Activated T-cell treated with anti-CD3 and anti-CD28 coated beads for 48 hours (primary cell): ENCODE measurements around the gene AUH.
"Not testable (repeated sequence)": the region's sequence is repeated elsewhere in the genome, so short reads cannot be mapped to it uniquely, and the experiment has no call there.

Experiments
- DNase-seq: peaks from one replicate; pipeline ENCODE4 v3.0.0-alpha.2; 2020; ENCODE audit warnings: low read depth

Gene AUH

GRCh38 chr9:91378695-91379127 is 17.0 kb upstream of the AUH start:
- no peak for DNase-seq

DNA sequence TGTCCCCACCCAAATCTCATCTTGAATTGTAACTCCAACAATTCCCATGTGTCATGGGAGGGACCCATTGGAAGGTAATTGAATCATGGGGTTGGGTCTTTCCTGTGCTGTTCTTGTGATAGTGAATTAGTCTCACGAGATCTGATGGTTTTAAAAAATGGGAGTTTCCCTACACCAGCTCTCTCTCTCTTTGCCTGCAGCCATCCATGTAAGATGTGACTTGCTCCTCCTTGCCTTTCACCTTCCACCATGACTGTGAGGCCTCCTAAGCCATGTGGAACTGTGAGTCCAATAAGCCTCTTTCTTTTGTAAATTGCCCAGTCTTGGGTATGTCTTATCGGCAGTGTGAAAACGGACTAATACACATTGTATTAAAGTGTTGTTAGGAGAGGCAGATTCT is 16.3 kb upstream of the AUH start:
- DNase-seq: not testable (repeated sequence)

GRCh38 chr9:91376239-91376638 is 14.5 kb upstream of the AUH start:
- DNase-seq: no peak

DNA sequence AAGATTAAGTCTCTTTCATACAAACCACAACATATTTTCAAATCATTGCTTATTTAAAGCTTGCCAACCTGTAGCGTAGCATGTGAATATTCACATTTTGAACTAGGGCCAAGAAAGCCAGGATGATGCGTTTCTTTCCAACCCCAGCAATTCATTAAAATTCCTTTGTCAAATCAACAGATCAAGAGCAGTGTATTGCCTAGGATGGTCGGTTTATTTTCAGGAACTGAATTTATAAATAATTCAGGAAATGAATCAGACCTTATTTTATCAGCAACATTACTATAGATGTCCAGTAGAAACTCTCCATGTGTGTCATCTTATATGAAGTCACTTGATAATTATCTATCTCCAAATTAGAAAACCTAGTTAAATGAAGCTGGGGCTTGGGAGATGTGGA is 13.2 kb upstream of the AUH start:
- DNase-seq: no peak

DNA sequence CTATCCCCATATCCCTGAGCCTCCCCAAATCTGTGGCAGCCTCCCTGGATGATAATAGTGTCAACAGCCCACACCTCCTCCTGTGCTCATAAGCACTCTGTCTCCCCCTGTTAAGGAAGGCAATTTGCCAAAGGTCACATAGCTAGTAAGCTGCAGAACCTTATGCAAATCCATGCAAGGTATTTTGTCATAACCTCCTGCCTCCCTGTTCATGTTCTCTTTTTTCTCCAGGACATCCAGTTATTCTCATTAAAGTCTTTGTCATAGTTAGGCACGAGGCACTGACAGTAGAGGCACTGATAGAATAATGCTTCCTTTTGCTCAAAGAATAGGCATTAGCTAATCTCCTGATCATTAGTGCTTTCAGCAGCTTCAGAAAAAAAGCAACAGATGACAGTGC is 10.2 kb upstream of the AUH start:
- DNase-seq: no peak

DNA sequence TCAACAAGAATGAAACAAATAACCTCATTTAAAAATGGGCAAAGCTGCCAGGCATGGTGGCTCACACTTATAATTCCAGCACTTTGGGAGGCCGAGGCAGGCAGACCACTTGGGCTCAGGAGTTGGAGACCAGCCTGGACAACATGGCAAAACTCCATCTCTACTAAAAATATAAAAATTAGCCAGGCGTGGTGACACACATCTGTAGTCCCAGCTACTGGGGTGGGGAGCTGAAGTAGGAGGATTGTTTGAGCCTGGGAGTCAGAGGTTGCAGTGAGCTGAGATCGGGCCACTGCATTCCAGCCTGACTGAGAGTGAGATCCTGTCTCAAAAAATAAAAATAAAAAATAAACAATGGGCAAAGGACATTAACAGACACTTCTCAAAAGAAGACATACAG is 8.3 kb upstream of the AUH start:
- not testable (repeated sequence) for DNase-seq

DNA sequence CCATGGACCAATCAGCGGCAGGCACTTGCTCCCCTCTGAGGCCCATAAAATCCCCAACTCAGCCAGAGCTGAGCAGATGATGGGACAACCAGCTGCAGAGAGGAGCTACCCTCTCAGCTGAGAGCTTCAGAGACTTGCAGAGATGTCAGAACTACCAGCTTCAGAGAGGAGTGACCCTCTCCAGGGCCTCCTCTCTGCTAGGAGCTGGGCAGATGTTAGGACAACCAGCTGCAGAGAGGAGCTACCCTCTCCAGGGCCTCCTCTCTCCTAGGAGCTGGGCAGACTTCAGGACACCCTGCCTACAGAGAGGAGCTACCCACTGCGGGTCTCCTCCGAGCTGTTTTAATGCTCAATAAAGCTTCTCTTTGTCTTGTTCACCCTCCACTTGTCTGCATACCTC is 3.0 kb upstream of the AUH start:
- no peak for DNase-seq

GRCh38 chr9:91364005-91364404 is 2.3 kb upstream of the AUH start:
- no peak for DNase-seq

DNA sequence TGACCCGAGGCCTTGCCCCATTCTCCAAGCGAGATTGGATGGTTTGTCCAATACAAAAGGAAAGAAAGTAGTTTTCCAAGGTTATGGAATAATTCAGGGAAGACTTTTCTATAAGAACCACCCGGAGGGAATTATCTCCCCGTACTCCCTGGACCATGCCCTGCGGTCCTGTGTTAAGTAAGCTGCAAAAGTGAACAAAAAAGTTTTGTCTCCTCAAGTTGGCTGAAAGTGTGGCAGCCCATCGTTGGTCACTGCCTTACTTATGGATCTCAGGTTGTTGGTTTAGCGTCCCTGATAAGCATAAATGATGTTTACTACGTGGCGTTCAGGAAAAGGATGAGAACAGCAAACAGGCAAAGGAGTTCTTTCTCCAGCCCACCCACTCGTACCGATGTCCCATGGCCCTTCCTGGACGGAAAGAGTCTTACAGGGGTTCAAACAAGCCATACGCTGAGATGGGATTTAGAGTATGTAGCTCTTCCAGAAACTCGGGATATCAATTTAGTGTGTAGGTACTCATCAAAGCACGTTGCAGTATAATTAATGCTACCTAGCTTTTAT is 413 bp upstream of the AUH start:
- DNase-seq: no peak

DNA sequence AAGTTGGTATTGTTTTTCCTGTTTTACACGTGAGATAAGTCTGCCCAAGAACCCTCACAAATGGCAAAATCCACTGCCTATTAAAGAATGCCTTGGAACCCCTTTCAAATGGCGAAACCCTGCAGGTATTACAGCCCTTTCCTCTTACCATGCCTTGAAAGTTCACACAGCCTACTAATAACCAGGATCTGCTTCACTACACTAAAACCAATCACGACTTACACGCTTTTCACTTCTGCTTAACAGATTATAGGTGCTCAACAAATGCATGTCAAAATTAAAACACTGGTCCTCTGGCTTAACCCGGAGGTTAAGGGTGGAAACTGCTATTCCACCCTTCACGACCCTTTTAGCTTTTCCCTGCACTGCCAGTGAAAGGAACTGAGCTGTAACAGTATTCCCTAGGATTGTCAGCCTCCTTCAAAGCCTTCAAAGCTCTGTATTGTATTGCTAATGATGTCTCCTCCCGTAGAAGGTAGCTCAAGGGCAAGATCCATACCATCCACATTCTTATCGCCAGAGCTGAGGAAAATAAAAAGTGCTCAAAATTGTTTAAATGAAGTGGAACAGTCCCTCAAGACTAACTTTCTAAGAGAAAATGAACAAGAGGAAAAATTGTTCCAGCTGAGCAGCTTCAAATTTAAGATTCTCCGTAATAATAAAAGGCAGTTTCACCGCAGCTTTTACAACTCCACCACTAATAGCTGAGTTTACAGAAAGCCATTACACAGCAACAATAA is 997 bp downstream of the AUH start:
- DNase-seq: no peak

GRCh38 chr9:91359734-91360470 is 1.8 kb downstream of the AUH start:
- DNase-seq: no peak

GRCh38 chr9:91359083-91359482 is 2.6 kb downstream of the AUH start:
- DNase-seq: no peak

DNA sequence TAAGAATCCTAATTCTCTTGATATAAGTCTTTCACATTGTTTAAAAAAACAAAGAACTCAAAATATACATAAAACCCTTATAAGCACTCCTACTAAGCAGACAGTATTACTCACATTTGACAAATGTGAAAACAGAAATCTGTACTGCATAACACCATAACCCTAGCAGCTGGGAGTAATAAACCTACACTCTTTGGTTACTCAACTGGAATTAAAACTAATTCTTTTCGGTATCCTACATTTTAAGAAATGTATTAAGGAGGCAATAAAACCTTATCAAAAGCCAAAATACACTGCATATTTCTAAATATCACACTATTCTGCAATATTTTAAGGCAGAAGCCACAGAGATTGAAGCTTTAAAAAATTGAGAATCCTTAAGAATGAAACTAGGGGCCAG is 6.8 kb downstream of the AUH start:
- DNase-seq: no peak

- DNase-seq: no peak
These were observed 12.6 kb downstream of the AUH start for GRCh38 chr9:91349115-91349555.

- DNase-seq: no peak
These were observed 13.4 kb downstream of the AUH start for GRCh38 chr9:91348191-91348807.

GRCh38 chr9:91347377-91347776 is 14.3 kb downstream of the AUH start:
- no peak for DNase-seq

- DNase-seq: no peak
These were observed 15.1 kb downstream of the AUH start for GRCh38 chr9:91346644-91347043.

DNA sequence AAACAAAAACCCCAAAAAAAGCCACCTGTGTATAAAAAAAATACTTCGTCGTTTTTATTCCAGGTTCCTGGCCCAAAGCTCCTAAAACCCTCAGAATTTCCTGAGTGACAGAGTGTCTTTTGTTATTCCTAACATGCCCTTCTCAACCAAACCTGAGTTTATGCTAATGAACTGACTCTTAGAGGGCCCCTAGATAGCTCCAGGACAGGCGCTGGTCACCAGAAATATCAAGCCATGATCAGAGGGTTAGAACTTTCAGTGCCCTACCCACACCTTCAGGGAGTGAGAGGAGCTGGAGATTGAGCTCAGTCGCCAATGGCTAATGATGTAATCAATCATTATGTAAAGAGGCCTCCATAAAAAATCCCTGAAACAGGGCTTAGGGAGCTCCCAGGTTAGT is 15.7 kb downstream of the AUH start:
- DNase-seq: no peak

DNA sequence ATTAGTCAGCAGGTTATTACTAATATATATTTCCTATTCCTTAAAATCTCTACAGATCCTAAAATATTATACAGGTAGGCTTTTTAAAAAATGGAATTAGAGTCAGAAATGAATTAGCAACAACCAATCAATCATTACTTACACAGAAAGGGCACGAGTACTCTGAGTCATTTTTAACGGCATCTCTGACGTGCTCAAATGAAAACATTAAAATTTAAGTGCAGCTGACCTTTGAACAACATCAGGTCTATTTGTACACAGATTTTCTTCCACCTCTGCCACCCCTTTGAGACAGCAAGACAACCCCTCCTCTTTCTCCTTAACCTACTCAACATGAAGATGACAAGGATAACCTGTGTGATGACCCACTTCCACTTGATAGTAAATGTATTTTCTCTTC is 19.1 kb downstream of the AUH start:
- no peak for DNase-seq

DNA sequence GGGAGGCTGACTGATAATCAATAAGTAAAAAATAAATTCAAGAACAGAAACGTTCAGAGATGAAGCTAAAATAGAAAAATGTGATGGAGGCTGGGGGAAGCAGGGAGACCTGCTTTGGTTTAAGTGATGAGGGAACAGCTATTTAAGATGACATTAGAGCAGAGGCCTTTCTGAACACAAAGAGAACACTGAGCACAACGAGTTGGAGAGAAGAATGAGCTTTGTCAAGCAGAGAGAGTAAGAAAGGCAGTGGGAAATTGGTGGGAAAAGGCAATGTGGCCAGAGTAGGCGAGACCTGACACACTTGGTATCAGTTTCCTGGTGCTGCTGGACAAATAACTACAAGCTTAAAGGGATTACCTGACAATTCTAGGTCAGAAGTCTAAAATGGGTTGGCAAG is 20.0 kb downstream of the AUH start:
- DNase-seq: no peak

DNA sequence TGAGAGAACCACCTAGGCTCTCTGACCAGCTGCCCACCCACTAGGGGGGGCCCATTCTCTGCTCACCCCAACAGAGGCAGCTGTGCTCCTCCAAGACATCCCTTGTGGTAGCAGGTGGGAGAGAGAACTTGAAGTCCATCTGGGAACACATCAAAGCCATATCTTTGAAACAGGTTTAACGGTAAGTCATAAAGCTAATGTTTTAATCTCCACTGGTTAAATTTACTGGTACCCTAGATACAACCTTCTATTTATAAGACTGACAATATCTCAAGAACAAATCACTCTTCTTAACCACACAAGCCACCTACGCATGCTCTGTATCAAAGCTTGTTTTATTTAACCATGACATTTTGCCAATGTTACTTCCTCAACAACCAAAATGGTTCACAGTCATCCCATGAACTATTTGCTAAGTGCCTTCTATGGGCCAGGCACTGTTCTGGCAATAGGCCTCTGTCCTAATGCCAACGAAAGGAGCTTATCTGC is 20.4 kb downstream of the AUH start:
- DNase-seq: no peak

- DNase-seq: no peak
These were observed 21.2 kb downstream of the AUH start for GRCh38 chr9:91340395-91340967.
